ENCODE results near the gene ACVR1.
"Not testable (repeated sequence)": the region's sequence is repeated elsewhere in the genome, so short reads cannot be mapped to it uniquely, and the experiment has no call there.

The ACVR1 gene

GRCh38 chr2:157830266-157830665, 45.9 kb downstream of the ACVR1 start:
- DNase-seq (ENCODE audit: low spot score), result no peak

GRCh38 chr2:157827377-157827776, 48.8 kb downstream of the ACVR1 start:
- DNase-seq (ENCODE audit: low spot score), result no peak

GRCh38 chr2:157826644-157827043, 49.5 kb downstream of the ACVR1 start:
- not testable (repeated sequence) for DNase-seq (ENCODE audit: low spot score)

- no peak for DNase-seq (ENCODE audit: low spot score)
Measured at GRCh38 chr2:157825885-157826284, 50.2 kb downstream of the ACVR1 start.

- DNase-seq (ENCODE audit: low spot score), result no peak
Measured at GRCh38 chr2:157822993-157823392, 53.1 kb downstream of the ACVR1 start.

GRCh38 chr2:157822533-157822932, 53.6 kb downstream of the ACVR1 start:
- DNase-seq (ENCODE audit: low spot score), result no peak

- no peak for DNase-seq (ENCODE audit: low spot score)
Measured at GRCh38 chr2:157821519-157822131, 54.5 kb downstream of the ACVR1 start.

- DNase-seq (ENCODE audit: low spot score), result no peak
Measured at GRCh38 chr2:157820193-157820592, 55.9 kb downstream of the ACVR1 start.

- DNase-seq (ENCODE audit: low spot score), result no peak
Measured at GRCh38 chr2:157819761-157820160, 56.4 kb downstream of the ACVR1 start.

GRCh38 chr2:157818227-157818626, 57.9 kb downstream of the ACVR1 start:
- DNase-seq (ENCODE audit: low spot score), result no peak

GRCh38 chr2:157815421-157815820, 60.7 kb downstream of the ACVR1 start:
- no peak for DNase-seq (ENCODE audit: low spot score)

- DNase-seq (ENCODE audit: low spot score), result no peak
Measured at GRCh38 chr2:157813467-157813866, 62.7 kb downstream of the ACVR1 start.

- no peak for DNase-seq (ENCODE audit: low spot score)
Measured at GRCh38 chr2:157810037-157810436, 66.1 kb downstream of the ACVR1 start.

GRCh38 chr2:157809212-157809611, 66.9 kb downstream of the ACVR1 start:
- DNase-seq (ENCODE audit: low spot score), result no peak

GRCh38 chr2:157808421-157808820, 67.7 kb downstream of the ACVR1 start:
- DNase-seq (ENCODE audit: low spot score), result no peak

GRCh38 chr2:157806426-157807077, 69.6 kb downstream of the ACVR1 start:
- DNase-seq (ENCODE audit: low spot score), result no peak

GRCh38 chr2:157805519-157805918, 70.6 kb downstream of the ACVR1 start:
- no peak for DNase-seq (ENCODE audit: low spot score)

GRCh38 chr2:157804355-157804754, 71.8 kb downstream of the ACVR1 start:
- no peak for DNase-seq (ENCODE audit: low spot score)

- DNase-seq (ENCODE audit: low spot score), result no peak
Measured at GRCh38 chr2:157803952-157804351, 72.2 kb downstream of the ACVR1 start.

- DNase-seq (ENCODE audit: low spot score), result no peak
Measured at GRCh38 chr2:157803476-157803875, 72.7 kb downstream of the ACVR1 start.

GRCh38 chr2:157800838-157801495, 75.2 kb downstream of the ACVR1 start:
- DNase-seq (ENCODE audit: low spot score), result no peak

GRCh38 chr2:157793053-157793612, 83.0 kb downstream of the ACVR1 start:
- DNase-seq (ENCODE audit: low spot score), result no peak
